Stimulated activated CD4-positive, alpha-beta T cell treated with anti-CD3 and anti-CD28 coated beads, Interleukin-1b, Interleukin-23, amount 100 ng/mL, for 24 hours (primary cell): ENCODE measurements around the gene TCP11L2.
"Not testable (repeated sequence)": the region's sequence is repeated elsewhere in the genome, so short reads cannot be mapped to it uniquely, and the experiment has no call there.

ENCODE experiments used
- DNase-seq, 4 experiments: peaks; one replicate each; pipeline ENCODE4 v3.0.0-alpha.2; 2020; ENCODE audit warnings: low read depth in 4 of 4, low spot score in 1 of 4

TCP11L2 gene

DNA sequence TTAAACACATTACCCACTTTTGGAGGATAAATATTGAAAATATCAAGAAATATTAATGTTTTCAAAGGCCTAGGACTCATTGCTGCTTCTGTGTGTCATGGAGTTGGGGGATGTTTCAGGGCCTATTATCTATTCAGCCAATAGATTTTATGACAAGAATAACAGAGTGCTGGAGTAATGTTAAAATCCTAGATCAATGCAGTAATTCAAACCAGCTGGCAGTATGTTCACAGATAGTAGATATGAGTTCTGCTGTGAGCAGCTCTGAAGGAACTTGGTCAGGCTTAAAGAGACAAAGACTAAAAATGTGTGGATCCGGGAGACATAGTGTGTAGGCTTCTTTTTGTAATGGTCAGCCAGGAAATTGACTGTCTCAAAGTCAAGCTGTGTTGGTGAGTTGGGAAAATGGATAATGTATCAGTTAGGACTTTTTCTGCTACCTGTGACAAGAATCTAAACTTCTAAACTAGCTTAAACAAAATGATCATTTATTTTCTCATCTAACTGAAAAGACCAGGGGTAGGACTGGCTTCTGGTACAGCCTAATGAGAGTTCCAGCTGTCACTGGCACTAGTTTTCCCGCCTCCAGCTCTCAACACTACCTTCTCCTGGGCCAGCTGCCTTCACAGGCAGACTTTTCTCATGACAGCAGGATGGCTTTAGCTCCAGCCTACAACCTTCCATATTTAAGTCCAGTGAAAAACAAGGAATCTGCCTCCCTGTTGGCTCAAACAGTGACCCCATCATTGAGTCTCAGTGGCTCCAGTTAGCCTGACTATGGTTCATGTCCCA lies 38.7 kb downstream of the TCP11L2 start:
- DNase-seq: no peak

DNA sequence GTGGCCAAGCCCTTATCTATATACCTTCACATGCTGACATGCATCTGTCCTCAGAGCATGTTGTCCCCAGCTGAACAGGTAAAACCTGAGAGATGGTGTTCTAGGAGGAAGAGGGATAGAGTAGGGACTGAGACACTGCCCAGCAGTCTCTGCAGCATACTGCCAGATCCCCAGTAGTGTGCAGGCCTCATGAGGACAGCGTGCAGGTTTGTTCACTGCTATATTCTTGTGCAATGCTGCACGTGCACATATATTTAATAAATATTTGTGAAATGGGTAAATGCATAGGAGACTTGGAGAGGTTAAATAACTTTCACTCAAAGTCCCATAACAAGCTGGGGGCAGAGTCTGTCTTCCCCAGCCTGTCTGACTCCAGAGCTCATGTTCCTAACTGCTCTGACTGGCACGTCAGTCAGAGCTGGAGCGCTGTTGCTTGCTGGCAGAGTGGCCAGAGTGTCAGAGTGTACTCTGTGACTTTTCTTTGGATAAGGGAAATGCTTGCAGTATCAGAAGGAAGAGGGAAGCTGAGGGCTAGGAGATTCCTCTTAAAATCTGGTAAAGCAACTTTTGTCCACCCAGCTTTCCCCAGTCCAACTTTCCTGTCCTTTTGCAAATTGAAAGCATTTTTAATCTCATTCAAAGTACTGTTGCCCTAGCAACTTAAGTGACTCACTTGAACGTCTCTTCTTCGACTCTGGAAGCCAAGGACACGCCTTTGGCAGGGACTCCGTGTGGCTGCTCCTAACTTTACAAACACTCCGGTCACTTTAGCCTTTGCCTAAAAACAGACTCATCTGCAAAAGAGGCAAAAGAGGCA lies 40.1 kb downstream of the TCP11L2 start:
- DNase-seq: no peak

GRCh38 chr12:106343214-106343528 lies 40.6 kb downstream of the TCP11L2 start:
- no peak for DNase-seq

DNA sequence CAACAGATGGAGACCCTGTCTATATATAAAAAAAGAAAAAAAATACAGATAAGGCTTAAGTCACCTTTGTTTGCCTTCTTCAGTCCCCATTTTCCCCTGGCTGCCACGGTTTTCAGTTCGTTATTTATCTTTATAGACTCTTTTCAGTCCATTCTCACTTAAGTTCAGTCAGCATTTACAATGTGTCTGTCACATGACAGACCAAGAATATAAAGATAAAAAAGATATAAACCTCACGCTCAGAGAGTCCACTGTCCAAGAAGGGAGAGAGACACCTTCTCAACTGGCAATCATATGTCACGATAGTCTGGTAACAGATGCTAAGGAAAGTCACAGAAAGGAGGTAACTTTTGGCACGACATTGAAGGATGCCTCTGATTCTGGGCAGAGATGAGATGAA lies 41.6 kb downstream of the TCP11L2 start:
- DNase-seq: no peak

GRCh38 chr12:106345746-106346145 lies 43.2 kb downstream of the TCP11L2 start:
- no peak for DNase-seq

DNA sequence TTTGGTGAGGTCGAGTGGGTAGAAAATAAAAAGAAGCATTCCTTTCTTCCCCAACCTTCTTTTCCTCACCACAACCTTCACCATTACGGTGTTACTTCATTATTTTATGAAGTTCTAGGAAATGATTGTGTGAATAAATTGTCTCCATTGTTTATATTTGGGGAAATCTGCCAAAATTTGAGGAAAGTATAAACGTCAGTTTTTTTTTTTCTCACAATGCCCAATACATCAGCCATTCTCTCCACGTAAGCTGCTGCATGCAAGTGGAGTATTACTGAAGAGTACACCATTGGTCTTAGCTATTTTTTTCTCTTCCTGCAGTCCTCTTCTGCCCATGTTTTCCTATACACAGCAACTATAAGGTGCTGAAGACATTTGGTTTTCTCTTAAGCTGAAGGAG lies 45.9 kb downstream of the TCP11L2 start:
- DNase-seq: no peak

GRCh38 chr12:106353175-106353574 lies 50.6 kb downstream of the TCP11L2 start:
- DNase-seq: no peak

DNA sequence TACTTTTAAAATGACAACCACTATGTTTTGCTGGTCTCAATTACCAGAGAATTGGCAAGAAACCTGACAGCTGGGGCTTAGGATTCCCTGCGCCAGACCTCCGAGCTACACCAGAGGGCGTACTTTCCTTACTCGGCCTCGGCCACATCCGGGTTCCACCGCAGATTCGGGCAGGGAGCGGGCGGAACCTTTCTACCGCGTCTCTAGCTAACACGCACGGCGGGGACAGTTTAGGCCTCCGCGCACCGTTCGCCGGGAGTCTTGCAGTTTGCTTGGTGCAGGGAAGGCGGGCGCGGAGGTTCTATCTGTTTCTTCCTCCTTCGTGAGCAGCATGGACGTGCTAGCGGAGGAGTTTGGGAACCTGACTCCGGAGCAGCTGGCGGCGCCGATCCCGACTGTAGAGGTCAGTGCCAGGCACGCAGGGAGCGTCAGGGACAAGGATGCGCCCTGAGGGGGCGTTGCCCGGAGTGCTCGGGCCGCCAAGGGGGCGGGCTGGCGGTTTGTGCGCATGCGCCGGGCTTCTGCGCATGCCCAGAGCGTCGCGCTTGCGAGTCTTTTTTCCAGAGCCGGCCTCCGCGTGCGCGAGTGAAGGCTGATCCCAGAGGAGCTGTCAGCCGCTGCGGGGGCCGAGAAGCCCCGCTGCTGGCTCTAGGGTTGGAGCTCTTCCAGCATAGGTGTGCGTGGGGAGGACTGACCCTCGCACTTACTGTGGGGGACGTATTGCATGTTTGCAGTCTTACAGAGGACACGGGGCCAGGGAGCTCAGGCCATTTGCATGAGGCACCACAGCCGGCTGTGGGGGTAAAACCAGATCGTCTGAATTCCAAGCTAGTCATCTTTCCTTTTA lies 55.2 kb downstream of the TCP11L2 start, which contains the start of gene POLR3B:
TSS of gene POLR3B (plus strand) at position 200 of the 847 bp plus-strand sequence. CDS start at position 332, 132 bp downstream.
- peak; percentile 88 to 94 (median 94) for DNase-seq

GRCh38 chr12:106358396-106359241 lies 56.1 kb downstream of the TCP11L2 start:
- DNase-seq: peak in 1 of 4 experiments; percentile 0

DNA sequence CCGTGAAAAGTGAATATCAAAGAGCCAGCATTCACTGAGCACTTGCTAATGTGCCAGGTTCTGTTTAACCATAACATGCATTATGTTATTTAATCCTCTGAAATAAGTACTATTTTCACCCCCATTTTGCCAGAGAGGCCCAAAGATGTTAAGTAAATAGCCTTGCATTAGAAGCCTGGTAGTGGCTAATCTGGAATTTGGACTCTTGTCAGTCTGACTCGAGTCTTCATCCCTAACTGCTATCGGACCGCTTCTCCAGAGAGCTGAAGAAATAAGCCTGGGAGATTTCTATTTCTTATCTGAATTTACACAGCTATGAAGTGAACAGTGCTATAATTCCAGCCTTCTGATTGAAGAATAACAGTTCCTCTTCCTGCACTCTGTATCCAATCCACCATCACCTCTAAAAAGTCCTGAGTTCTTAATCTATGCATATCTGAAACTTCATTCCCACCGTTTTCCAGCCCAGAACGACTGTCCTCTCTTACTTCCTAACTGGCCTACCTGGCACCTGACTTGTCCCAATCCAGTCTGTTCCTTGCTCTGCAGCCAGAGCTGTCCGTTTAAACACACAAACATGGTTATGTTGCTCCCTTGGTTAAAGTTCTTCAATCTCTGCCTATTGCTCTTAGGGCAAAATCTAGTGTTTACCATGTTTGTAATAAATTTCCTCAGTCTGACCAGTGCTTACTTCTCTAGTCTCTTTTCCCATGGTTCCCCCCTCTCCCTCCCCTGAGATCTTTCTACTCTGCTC lies 57.3 kb downstream of the TCP11L2 start:
- DNase-seq: no peak

DNA sequence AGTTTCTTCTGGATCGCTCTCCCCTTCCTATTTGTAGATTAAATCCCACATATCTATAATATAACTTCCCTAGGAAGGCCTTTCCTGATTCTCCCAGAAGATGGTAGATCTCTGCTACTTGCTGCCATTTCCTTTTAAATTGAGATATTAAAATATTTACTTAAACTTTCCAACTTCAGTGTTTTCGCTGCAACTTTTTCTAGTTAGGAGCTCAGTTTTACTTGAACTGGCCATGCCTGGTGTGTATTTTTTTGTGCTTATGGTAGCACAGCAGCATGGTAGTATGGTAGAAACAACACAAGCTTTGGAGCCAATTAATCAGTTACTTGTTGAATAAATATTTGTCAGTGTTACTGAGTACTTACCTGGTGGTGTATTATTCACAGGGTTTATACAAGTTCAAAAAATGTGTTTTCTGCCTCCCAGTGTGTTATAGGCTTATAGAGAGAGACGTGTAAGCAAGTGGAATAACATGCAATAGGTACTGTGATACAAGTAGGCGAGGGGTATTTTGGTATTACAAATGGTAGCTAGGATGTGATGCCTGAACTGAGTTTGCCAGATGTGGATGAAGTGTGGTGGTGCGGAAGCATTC lies 58.0 kb downstream of the TCP11L2 start:
- DNase-seq: no peak

GRCh38 chr12:106362971-106363370 lies 60.4 kb downstream of the TCP11L2 start:
- DNase-seq: no peak

- DNase-seq: no peak
Observed at GRCh38 chr12:106364261-106364660, 61.7 kb downstream of the TCP11L2 start.

DNA sequence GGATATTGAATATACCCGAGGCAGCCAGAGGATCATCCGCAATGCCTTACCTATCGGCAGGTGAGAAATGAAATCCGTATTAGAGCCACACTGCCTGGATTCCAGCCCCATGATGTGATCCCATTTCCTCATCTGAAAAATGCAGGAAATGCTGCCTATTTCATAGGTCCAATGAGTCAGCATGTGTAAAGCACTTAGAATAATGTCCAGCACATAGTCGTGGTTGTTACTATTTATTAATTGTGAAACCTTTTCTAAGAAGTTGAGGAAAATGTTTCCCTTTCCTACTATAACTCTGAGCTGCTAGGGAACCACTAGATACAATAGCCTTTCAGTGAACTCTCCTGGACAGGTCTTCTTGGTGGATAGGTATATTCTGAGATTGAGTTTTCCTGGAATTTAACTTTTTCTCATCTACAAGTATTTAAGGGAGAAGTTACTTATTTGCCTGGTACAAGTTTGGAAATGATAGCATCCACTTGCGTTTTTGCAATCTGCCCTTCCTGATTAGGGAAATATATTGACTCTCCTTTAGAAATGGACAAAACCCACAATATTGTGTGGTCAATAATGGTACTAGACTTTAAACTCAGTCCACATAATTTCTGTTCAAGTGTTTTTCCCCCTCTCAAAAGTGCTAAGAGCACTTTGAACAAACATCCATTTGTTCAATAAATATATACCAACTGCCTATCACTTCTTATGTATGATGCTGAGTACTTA lies 67.3 kb downstream of the TCP11L2 start:
- DNase-seq: no peak

DNA sequence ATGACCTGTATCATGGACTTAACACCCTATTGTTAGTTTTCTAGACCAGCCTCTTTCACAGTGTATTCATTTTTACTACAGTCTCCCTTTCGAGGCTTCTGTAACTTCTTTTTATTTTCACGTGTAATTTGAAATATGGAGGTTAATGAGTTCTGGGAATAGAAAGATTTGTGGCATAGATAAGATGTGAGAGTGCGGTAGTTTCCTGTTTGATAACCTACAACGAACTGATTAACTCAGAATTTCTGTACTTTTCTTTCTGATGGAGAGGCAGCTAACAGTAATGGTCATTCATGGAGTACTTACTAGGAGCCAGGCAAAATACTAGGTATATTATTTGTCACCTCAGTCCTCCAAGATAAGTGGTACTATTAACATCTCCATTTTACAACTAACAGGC lies 76.3 kb downstream of the TCP11L2 start:
- DNase-seq: no peak

DNA sequence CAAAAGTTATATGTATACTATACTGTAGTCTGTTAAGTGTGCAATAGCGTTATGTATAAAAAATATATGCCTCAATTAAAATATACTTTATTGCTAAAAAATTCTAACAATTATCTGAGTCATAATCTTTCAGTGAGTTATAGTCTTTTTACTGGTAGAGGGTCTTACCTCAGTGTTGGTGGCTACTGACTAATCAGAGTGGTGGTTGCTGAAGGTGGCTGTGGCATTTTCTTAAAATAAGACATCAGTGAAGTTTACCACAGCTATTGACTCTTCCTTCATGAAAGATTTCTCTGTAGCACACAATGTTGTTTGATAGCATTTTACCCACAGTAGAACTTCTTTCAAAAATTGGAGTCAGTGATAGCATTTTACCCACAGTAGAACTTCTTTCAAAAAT lies 78.4 kb downstream of the TCP11L2 start:
- DNase-seq: no peak

DNA sequence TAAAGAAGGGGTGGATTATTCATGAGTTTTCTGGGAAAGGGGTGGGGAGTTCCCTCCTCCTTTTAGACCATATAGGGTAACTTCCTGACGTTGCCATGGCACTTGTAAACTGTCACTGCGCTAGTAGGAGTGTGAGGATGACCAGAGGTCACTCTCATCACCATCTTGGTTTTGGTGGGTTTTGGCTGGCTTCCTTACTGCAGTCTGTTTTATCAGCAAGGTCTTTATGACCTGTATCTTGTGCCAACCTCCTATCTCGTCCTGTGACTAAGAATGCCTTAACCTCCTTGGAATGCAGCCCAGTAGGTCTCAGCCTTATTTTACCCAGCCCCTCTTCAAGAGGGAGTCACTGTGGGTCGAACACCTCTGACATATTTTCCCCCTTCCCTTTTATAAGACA lies 79.3 kb downstream of the TCP11L2 start:
- DNase-seq: not testable (repeated sequence)

- DNase-seq: no peak
Observed at GRCh38 chr12:106386813-106387535, 84.4 kb downstream of the TCP11L2 start.
